Bone marrow (tissue), 2 donors: ENCODE measurements around the gene DNM1.

Experiments used
- DNase-seq, 2 donors: peaks; one replicate each; lab custom pipeline; 2025; lab: John Stamatoyannopoulos, UW

The DNM1 gene

DNA sequence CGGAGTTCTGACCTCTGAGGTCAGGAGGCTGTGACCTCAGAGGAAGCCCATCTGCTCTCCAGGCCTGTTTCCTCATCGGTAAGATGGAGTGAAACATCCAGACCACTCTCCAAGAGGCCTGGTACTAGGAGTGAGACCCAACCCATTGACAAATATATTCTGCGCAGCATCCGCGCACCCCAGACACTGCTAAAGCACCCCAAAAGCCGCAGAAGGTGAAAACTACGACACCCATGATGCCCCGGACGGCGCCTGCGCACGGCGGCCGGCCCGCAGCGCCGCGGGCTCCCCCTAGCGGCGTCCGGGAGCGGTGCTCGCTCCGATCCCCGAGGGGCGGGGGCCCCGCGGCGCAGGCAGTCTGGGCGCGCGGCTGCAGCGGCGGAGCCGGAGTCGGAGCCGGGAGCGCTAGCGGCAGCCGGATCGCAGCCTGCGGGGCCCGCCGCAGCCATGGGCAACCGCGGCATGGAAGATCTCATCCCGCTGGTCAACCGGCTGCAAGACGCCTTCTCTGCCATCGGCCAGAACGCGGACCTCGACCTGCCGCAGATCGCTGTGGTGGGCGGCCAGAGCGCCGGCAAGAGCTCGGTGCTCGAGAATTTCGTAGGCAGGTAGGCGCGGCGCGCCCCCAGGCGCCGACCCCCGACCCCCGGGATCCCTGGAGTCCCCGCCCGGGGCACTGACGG lies at the start of gene DNM1:
Gene DNM1, plus strand, starts transcription at position 356 of the 683 bp plus-strand sequence. Its CDS starts 92 bp downstream, at position 448.
- peak; percentile 52 to 58 for DNase-seq

DNA sequence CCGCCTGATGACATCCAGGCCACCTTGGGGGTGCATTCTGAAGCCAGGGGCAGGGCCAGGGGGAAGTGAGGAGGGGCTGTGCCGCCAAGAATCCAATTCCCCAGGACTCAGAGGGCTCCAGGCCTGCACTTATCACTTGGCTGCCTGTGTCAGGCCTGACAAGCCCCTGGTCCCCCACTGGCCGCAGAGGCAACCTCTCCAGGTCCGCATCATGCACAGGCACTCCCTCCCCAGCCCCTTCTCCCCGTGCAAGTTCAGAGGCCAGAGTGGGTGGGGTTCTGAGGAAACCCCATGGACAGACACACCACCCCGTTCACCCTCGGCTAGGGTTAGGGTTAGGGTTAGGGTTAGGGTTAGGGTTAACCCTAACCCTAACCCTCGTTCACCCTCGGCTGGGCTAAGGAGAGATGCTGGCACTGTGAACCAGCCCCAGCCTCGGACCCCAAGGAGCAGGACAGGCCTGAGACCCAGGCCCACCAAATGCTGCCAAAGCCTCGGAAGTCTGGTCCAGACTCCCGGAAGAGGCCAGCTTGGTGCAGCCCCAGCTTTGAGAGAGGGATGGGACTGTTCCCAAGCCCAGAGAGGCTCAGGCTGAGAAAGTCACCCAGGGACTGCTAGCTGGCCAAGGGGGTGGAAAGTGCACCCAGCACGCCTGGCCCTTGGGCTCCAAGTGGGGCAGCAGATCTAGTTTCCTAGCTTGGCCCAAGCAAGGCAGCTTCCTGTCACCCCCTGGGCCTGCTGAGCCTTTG lies 49.1 kb upstream of the DNM1 start:
- DNase-seq: no peak

DNA sequence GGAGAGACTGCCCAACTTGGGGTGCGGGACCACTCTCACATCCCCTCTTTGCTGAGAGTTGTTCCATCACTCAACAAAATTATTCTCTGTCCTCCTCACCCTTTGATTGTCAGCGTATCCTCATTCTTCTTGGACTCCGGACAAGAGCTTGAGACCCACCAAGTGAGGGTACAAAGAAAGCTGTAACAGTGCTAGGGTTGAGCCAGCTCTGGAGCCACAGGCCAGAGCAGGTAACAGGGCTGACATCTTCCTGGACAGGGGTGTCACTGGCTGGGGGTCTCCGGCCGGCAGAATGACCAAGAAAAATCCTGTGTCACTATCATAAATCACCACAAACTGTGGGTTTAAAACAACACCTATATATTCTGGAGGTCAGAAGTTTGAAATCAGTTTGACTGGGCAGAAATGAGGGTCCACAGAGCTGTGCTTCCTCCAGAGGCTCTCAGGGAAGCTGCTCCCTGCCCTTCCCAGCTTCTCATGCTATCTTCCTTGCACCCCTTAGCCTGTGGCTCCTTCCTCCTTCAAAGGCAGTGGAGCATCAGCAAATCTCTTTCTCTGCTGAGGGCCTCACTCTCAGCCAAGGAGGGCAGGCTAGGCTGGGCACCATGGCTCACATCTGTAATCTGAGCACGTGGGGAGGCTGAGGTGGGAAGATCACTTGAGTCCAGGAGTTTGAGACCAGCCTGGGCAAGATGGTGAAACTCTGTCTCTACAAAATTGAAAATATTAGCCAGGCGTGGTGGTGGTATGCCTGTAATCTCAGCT lies 47.3 kb upstream of the DNM1 start:
- DNase-seq: no peak

DNA sequence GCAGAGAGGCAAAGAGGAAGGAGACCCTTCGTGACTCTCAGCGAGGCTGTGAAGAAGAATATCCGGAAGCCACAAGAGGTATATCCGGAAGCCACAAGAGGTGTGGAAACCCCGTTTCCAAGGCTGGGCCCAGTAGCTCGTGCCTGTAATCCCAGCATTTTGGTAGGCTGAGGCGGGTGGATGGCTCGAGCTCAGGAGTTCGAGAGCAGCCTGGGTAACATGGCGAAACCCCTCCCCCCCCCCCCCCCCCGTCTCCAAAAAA lies 43.7 kb upstream of the DNM1 start:
- peak in 1 of 2 donors; percentile 59 for DNase-seq

DNA sequence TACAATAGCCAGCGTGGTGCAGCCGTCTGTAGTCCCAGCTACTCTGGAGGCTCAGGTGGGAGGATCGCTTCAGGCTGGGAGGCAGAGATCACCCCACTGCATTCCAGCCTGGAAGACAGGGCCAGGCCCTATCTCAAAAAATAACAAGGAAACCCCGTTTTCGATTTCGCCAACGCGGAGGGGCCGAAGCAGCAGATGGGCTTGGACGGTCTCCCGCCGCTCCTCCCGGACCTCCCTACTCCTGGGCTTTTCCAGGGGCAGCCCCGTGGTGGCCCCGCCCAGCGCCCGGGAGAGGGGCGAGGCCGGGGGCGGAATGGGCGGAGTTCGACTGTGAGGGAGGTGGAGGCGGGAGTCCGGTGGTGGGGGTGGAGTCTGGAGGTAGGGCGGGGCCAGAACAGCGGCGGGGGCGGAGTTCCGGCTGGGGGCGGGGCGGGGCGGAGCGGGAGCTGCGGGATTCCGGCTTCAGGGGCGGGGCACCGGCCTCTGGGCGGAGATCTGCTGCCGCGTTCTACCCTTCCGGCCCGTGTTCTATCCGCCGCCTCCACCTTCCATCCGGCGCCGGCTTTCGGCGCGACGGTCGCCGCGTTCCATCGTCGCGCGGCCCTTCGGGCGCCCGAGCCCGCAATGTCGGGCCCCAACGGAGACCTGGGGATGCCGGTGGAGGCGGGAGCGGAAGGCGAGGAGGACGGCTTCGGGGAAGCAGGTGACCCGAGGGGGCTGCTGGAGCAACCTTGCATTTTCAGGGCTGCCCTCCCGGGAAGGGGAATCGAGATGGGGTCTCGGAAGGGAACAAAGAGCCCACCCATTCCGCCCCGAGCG lies 43.2 kb upstream of the DNM1 start, which contains the start of gene BBLN:
Gene BBLN, plus strand, starts transcription at position 482 of the 819 bp plus-strand sequence. Its CDS starts 143 bp downstream, at position 625.
- peak; percentile 90 to 93 for DNase-seq

DNA sequence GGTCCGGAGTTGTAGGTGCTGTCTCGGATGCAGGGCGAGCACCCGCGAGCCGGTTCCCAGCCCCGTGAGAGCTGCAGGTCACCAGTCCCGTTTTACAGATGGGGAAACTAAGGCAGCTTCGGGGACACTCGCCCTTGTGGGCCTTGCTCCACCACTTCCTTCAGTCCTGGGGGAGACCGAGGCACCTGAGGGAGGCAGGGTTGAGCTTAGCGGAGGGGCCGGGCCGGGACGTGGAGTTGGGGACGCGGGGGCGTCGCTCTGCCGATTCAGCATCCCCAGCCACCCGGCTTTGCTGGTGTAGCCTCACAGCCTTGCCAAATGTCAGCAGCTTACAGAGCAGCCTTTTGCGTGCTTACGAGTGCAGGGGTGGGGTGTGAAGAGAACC lies 42.6 kb upstream of the DNM1 start:
- DNase-seq: no peak

DNA sequence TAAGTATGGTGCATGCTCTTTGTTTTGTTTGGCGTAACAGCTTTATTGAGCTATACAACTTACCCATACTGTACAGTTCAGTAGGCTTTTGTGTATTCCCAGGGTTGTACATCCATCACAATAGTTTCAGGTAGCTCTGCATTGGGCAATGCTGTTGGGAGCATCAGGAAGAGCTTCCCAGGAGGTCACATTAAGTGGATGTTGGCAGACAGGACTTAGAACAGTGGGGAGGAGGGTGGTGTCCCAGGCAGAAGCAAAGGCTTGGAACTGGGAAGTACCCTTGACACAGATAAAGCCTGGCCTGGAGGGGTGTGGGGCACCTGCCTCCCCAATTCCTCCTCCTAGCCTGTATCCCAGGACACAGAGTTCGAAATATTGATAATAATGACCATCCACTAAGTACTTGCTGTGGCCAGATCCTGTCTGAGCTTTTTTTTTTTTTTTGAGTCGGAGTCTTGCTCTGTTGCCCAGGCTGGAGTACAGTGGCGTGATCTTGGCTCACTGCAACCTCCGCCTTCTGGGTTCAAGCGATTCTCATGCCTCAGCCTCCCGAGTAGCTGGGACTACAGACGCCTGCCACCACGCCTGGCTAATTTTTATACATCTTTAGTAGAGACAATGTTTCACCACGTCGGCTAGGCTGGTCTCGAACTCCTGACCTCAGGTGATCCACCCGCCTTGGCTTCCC lies 41.8 kb upstream of the DNM1 start:
- DNase-seq: no peak

DNA sequence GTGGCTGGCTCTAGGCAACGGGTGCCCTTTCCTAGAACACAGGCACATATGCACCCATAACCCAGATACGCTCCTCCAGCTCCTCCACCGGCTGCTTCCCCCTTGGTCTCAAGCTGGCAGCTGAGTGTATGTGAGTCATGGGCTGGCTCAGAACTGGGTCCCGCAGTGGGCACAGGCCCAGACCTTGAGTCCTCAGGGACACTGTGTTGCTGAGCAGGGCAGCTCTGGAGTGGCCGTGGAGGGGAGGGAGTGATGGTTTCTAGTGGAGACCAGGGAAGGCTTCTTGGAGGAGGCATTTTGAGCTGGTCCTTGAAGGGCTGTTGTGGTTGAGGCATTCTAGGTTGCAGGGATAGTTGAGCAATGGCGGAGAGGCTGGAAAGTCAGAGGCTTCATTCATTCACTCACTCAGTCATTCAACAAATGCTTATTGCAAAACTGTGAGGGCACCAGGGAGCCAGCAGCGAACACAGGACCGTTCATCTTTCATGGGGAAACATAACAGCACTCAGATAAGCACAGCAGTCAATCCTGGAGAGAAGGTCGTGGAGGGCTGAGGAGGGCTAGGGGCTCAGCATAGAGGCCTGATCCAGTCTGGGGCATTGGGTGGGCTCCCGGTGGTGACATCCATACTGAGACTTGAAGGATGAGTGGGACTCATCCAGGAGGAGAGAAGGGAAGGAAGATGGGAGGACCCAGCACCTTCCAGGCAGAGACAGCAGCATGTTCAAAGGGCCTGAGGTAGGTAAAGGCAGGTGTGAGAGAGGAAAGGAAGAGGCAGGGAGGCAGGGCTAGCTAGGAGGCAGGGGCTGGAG lies 40.8 kb upstream of the DNM1 start:
- no peak for DNase-seq

DNA sequence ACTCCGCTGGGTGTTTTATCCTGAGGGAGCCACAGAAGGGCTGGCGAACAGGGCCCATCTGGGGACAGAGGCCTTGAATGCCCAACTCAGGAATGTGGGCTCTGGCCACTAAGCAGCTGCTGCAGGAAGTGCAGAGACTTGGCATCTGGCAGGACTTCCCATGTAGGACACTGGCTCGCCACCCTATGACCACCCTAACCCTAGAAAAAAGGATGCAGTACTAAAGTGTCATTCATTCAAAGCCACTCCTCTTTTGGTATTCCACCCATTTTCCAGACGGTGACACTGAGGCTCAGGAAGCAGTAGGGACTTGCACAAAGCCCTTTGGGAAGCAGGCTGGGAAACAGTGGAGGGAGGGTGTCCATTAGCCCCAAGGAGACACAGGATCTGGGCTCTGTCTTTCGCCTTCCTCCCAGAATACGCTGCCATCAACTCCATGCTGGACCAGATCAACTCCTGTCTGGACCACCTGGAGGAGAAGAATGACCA lies 40.1 kb upstream of the DNM1 start:
- no peak for DNase-seq

DNA sequence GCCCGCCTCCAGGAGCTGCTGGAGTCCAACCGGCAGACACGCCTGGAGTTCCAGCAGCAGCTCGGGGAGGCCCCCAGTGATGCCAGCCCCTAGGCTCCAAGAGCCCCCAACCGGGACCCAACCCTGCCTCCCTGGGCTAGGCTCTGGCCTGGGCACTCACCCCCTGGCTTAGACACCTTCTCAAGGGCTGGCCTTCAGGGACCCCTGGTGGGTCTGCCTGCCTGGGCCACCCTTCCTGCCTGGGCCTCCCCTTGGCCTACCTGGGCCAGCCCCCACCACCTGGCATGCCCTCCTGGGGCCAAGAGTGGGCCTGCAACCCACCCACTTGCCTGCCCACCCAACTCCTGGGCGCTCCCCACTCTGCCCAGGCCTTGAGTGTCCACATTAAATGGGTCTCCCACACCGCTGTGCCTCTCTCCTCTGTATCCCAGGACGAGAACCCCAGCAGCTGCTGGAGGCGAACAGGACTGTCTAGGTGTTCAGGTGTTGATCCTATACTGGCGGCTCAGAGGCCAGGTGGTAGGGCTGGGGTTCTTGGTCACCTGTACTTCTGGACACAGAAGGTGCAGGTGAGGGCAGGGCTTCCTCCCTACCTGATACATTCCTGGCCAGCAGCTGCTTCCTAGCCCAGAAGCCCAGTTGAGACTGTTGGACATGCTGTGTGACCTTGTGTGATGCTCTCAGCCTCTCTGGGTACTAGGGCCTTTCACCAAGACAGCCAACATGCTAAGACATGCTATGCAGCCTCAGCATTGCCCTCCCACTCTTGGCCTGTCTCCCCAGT lies 39.5 kb upstream of the DNM1 start:
- DNase-seq: no peak

DNA sequence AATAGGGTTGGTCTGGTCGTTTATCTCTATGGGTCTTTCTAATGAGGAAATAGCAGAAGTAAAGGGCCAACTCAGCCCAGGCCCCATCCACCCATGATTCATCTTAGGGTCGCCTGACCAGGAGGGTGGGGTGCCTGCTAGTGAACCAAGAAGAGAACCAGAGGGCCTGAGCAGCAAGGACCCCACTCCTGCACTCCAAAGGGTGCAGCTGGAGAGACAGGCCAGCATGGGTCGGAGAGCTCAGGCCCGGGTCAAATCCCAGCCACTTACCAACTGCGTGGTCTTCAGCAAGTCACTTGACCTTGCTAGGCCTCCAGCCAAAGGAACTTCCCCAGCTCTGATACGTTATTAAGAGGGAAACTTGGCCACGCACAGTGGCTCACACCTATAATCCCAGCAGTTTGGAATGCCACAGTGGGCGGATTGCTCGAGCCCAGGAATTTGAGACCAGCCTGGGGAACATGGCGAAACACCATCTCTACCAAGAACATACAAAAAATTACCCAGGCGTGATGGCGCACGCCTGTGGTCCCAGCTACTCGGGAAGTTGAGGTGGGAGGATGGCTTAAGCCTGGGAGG lies 38.8 kb upstream of the DNM1 start:
- no peak for DNase-seq

DNA sequence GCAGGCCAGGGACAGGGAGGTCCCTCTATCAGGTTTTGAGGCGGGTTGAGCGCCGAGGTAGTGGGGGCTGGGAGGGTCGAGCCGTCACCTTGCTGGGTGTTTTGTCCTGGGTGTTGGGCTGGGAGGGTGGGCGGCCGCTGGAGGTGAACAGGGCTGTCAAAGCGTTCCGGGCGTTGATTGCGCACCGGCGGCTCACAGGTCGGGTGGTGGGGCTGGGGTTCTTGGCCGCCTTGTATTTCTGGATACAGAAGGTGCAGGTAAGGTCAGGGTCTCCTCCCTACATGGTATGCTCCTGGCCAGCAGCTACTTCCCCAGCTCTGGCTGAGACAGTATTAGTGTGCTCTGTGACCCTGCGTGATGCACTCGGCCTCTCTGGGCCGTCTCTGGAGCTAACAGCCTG lies 37.0 kb upstream of the DNM1 start:
- no peak for DNase-seq

DNA sequence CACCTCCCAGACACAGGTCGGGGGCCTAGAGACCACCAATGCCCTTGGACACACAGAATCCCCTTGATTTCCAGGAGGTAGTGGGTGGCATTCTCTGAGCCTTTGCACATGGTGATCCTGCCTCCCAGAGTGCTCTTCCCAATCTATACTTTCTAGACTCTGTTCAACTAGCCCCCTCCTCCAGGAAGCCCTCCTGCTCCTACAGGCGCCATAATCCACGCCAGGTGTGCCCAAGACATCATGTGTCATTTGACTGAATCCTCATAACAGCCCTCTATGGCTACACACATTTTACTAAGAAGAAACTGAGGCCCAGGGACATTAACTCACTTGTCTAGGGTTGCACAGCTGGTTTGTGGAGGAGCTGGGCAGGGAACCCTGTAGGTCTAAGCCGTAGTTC lies 36.0 kb upstream of the DNM1 start:
- DNase-seq: no peak

DNA sequence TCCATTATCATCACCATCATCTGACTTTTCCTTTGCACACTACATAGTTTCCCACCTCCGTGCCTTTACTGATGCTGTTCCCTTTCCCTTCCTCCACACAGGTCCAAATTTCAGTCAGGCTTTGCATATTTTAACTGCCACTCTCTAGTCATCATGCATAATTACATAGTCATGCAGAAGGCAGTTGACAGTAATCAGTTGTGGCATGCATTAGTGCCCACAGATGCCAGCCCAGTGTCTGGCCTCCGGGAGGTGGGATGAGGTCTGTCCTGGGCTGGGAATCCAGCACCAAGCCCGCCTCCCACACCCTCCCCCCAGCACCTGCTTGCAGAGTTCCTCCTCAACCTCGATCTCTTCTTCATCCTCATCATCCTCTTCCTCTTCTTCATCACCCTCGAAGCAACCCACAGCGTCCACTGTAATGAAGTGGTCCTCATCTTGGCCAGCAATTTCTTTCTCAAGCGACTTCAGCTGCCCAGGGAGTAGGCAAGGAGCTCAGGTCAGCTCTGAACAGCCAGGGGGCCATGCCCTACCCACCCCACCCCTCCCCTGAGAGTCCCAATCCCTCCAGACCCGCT lies 34.4 kb upstream of the DNM1 start:
- DNase-seq: no peak

DNA sequence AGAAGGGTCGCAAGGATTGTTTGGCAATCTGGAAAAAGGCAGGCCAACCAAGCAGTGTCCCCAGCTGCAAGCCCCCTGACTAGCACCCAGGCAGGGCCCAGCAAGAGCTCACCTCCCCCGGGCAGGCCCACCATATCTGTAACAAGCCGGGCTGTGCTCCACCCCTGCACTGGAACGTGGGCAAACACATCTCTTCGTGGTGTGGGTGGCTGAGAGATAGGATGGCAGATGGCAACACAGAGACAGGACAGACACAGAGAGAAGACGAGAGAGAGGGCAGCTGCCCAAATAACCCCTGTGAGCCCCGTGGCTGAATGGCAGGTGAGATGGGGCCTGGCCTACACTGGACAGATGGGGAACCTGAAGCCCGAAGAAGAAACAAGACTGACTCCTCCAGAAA lies 33.7 kb upstream of the DNM1 start:
- DNase-seq: no peak

DNA sequence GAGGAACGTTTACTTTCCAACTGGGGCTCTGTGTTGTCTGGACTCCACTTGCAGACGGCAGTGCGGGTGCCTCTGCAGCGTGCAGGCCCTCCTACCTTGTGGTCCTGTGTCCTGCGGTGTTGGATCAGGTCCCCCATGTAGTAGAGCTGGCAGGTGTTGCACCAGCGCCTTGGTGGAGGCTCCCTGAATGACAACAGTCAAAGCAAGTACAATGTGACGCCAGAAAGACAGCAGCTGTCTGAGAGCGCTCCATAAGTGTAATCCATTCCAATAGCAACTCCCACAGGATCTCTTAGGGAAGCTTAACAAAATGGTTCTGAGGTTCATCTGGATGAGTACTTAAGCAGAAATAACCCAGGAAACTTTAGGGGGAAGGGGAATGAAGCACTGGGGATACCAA lies 33.3 kb upstream of the DNM1 start:
- no peak for DNase-seq

DNA sequence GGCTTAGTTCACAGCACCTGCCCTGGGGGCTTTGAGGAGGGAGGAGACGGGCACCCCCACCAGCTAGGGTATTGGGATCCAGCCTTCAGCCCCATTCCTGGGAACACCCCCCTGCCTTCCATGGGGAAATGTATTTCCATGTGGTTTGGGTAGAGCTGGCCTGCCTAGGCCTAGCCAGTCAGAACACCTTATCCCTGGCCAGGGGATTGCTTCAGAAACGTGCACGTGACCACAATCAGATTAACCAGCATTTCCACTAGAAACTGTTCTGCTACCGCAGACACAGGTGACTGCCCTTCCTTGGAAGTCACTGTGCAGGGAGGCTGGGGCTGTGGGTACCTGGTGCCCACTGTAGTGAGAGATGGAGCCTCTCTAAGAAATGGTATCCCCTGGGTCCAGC lies 29.1 kb upstream of the DNM1 start:
- DNase-seq: no peak

DNA sequence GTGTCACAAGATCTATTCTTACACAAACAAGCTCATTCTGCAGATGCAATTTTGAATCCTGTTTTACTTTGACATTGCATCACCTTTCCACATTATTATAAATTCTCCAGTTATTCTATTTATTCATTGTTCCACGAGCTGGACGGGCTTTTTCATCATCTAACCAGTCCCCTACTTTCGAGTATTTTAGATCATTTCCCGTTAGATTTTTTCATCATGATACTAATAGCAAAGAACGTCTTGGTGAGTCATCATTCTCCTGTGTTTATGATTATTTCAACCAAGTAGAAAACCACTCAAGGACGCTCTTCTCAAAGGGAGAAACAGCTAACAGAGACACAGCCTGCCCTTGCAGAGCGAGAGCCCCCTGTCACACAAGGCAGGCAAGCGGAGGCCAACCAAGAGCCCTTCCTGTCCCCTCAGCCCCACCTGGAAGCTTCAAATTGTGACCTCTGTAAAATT lies 28.0 kb upstream of the DNM1 start:
- DNase-seq: no peak

DNA sequence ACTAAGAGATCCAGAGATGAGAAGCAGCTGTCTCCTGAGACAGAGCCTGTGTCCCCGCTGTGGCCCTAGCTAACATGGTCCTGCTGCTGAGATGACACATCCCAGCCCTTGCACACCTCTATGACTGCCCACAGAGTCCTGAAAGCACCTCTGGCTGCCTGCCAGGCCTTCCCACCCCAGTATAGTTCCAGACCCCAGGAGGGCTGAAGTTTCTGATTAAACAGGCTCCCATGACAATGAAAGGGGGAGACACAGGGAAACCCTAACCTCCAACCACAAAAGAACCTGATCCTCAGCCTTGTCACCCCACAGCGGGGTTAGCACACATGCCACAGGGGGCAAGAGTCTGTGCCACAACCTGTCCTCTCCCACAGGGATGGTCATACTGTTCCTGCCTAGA lies 27.5 kb upstream of the DNM1 start:
- DNase-seq: no peak
